SK-N-SH (cell line): Measurements from ENCODE around the gene SKIC8.

ENCODE experiments used
- CTCF ChIP-seq: fragments of 200-600 bp; sonication (generic); IDR thresholded peaks from 2 replicates; pipeline ENCODE4 v1.6.1; 2017; ENCODE audit warnings: antibody characterized with exemption, mild to moderate bottlenecking, moderate library complexity
- NFIC ChIP-seq: IDR thresholded peaks from 2 replicates; pipeline ENCODE4 v1.4.0; 2012; ENCODE audit warnings: borderline replicate concordance
- TF ChIP-seq, protein P1 (sequence below): fragments of 150-350 bp; IDR thresholded peaks from 2 replicates; pipeline ENCODE4 v1.6.1; 2017; ENCODE audit warnings: antibody characterized with exemption, low read length, low read depth, borderline replicate concordance

GRCh38 chr15:78339559-78339958, 40.1 kb upstream of the SKIC8 start:
- no peak for TF ChIP-seq NFIC
- TF ChIP-seq, protein P1, sequence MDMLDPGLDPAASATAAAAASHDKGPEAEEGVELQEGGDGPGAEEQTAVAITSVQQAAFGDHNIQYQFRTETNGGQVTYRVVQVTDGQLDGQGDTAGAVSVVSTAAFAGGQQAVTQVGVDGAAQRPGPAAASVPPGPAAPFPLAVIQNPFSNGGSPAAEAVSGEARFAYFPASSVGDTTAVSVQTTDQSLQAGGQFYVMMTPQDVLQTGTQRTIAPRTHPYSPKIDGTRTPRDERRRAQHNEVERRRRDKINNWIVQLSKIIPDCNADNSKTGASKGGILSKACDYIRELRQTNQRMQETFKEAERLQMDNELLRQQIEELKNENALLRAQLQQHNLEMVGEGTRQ: no peak
- TF ChIP-seq CTCF: no peak
